Stimulated activated CD8-positive, alpha-beta memory T cell treated with anti-CD3 and anti-CD28 coated beads, Interleukin-15, amount 100 ng/mL, for 1 hour (primary cell): ENCODE measurements around the gene PRSS2.
"Not testable (repeated sequence)": the region's sequence is repeated elsewhere in the genome, so short reads cannot be mapped to it uniquely, and the experiment has no call there.

Experiments
- DNase-seq: peaks from one replicate; pipeline ENCODE4 v3.0.0-alpha.2; 2020; ENCODE audit warnings: low read depth

PRSS2 gene

DNA sequence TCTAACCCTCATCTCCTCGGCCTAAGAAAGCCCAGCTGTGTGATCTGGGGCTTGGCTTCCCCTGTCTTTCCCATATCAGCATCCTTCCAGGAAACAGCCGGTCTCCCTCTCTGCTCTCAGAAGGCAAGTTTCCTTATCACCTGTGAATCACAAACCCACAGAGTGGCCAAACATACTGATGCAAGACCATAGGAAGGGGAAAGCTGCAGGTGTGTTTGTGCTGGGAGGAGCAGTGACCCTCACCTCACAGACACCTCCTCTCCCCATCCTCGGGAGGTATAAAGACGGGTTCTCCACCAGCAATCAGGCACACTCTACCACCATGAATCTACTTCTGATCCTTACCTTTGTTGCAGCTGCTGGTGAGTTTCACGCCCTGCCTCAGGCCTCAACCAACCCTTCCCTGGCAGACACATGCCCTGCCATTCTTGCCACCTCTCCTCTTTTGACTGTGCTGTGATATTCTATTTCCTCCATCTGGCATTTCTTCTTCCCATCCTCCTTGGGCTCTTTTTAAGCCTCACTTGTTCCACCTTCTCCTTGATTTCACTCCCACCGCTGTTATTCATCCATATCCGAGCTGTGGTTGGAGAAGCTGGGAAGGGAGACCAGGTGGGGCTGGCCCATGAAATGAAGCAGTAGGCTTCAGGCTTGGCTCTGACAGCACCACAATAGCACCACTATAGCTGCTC is at the start of gene PRSS2:
TSS of gene PRSS2 (plus strand) at position 310 of the 692 bp plus-strand sequence. CDS start at position 323, 13 bp downstream.
- DNase-seq = no peak

DNA sequence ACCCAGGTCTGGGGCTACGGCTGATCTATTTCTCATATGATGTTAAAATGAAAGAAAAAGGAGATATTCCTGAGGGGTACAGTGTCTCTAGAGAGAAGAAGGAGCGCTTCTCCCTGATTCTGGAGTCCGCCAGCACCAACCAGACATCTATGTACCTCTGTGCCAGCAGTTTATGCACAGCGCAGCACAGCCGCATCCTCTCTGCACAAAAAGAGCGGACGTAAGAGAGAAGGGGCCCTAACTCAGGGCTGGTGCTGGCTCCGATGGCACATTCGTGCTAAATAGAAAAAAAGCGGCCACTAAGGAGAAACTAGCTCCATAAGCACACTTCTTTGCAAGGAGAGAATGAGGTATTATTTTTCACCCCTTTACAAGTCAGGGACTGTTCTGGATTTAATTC is 49.8 kb upstream of the PRSS2 start:
- no peak for DNase-seq

GRCh38 chr7:142722248-142722794 is 48.4 kb upstream of the PRSS2 start:
- DNase-seq = no peak

DNA sequence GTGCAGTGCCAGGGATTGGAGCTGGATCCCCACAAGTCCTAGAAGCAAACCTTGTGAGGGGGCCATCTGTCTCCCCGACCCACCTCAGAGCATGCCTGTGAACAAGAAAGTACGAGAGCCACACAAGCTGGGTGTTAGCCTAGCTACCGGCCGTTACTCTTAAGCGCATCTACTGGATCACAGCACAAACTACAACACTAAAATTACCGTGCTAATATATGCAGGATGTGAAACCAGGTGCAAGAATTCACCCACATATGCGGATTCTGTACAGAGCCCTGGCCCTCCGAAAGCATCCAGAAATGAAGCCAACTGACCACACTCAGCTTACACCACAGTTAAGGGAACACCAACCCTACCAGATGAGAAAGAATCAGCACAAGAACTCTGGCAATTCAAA is 37.5 kb upstream of the PRSS2 start:
- DNase-seq = no peak

- DNase-seq = no peak
Observed at GRCh38 chr7:142739923-142740492, 30.8 kb upstream of the PRSS2 start.

DNA sequence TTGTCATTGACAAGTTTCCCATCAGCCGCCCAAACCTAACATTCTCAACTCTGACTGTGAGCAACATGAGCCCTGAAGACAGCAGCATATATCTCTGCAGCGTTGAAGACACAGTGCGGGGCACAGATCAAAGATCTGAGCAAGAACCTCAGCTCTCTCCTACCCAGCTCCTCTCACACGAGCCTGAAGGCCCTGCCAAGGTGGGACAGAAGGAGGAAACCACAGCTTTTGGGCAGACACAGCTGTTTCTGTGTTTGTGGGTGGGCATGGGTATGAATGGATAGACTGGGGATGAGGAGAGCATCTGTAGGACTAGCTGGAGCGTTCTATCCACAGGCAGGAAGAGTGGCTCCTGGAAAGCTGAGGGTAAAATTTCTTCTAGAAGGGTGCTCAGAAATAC is 30.0 kb upstream of the PRSS2 start:
- no peak for DNase-seq

DNA sequence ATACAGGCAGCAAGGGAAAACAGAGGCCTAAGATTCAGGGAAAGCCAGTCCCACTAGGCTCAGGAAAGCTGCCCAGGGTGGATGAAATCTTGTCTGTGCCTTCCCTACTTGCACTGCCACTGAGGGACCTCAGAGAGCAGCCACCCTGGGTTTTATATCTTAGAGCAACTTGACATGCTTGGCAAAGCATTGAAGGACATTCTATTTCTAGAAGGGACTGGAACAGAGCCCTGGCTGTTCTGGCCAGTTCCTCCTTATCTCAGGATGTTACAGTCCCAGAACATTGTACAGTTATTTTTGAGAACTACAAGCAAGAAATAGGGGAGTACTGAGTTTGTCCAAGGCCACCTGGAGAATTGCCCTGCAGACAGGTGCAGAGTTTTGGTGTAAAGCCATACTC is 28.8 kb upstream of the PRSS2 start:
- not testable (repeated sequence) for DNase-seq

DNA sequence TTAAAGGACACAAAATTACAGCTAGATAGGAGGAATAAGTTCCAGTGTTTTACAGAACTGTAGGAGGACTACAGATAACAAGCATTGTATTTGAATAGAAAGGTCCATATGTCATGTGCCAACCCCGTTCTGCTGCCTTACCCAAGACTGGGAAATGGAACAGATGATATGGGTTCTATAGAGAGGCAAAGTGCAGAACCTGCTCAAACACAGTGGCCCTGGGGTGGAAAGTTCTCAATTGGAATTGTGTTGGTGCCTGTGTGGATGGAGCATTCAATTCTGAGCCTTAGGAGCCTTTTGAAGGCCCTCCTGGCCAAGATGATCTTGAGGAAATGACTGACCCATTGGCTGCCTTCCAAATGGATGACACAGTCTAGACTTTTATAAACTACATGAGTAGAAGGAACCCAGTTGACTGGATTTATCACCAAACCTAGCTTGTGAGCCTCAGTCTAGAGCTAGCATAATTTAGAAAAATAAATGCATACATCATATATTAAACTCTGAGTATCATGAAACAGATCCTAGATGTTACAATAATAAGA is 25.6 kb upstream of the PRSS2 start:
- DNase-seq = no peak

- DNase-seq = no peak
Observed at GRCh38 chr7:142745745-142746144, 25.0 kb upstream of the PRSS2 start.

DNA sequence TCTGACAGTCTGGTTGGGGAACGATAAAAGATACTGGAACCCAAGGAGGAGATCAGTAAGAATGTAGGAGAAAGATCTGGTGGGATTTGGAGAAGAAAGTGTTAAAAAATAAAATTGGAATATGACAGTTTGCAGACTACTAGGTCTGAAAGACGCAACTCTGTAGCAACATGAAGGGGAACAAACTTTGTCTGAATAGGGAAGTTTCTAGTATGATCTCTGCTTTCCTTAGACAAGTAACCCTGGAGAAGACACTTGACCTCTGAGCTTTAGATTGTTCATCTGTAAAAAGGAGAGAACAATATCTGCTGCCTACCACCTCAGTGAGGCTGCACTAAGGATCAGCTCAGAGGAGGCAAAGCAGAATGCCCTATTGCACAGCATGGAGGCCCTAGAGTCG is 24.5 kb upstream of the PRSS2 start:
- DNase-seq = no peak

- not testable (repeated sequence) for DNase-seq
Observed at GRCh38 chr7:142748410-142748809, 22.4 kb upstream of the PRSS2 start.

- DNase-seq = no peak
Observed at GRCh38 chr7:142749218-142749993, 21.4 kb upstream of the PRSS2 start, which contains the start of gene PRSS1. TSS of gene PRSS1 (plus strand) at chr7:142749472. CDS start at chr7:142749485, 13 bp downstream.

DNA sequence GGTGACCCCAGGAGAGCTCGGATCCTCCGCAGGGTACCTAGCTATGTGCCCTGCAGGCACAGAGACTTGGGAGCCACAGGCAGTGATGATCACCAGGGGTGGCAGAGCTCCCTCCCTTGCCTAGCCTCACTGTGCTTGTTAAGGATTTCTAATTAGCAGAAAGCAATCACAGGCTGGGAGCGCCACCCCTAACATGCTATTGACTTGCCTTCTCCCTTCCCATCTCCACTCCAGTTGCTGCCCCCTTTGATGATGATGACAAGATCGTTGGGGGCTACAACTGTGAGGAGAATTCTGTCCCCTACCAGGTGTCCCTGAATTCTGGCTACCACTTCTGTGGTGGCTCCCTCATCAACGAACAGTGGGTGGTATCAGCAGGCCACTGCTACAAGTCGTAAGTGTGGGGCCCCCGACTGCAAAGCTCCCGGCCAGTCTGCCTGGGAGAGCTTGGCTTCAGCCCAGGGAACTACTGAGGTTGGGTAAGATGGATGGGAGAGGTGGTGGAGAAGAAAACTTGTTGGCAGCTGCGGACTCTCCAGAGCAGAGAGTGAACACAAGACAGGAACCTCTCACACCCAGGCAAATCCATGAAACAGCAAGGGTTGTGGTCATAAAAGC is 20.3 kb upstream of the PRSS2 start:
- no peak for DNase-seq

DNA sequence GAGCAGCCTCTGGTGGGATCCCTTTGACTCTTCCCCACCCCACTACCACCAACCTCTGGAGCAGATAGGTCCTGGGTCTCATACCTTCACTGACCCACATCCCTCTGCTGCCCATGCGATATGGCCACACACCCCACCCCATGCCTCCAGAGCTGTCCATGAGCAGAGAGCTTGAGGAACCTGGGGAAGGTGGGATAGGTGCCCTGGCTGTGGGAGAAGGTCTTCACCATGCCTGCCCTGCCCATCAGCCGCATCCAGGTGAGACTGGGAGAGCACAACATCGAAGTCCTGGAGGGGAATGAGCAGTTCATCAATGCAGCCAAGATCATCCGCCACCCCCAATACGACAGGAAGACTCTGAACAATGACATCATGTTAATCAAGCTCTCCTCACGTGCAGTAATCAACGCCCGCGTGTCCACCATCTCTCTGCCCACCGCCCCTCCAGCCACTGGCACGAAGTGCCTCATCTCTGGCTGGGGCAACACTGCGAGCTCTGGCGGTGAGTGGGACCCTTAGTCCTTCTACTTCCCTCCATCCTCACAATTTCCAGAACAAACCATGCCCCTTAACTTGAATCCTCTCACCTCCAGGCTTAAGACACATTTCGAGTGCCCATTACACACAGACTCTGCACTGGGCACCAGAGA is 19.1 kb upstream of the PRSS2 start:
- not testable (repeated sequence) for DNase-seq

DNA sequence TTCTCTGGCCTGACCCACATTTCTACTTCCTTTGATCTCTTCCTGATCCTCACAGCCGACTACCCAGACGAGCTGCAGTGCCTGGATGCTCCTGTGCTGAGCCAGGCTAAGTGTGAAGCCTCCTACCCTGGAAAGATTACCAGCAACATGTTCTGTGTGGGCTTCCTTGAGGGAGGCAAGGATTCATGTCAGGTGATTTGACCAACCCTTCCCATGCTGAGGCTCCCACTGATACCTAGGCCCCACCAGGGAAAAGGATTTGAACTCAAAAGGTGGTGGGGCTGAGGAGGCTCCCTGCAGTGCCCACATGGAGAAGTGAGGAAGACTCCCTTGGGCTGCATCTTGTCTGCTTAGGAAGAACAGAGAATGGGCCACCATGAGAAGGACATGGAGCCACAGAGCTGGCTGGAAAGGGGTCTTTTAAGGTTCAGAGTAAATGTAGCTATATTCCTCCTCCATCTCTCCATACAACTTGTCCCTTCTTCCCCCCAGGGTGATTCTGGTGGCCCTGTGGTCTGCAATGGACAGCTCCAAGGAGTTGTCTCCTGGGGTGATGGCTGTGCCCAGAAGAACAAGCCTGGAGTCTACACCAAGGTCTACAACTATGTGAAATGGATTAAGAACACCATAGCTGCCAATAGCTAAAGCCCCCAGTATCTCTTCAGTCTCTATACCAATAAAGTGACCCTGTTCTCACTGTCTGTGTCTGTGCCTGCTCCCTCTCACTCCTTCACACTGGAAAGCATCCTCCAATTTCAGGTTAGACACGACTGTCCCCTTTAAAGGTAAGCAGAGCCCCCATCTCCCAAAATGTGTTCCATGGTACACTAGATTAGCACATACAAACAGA is 18.2 kb upstream of the PRSS2 start:
- DNase-seq = no peak

DNA sequence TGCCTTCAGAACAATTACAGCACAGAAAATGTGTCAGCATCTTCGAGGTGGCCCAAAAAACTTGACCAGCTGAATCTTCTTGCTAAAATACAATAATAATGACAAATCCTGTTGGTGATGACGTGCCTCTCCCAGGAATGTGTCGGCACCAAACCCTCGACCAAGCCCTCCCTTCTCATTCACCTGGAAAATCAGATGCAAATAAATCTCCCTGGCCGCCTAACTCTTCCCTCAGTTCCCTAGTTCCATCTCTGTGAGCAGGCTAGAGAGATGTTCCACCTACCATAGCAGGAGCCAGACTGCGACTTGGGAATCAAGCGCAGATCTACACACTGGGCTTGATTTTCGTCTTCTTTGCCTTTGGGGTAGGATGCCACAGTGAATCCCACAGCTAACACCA is 17.4 kb upstream of the PRSS2 start:
- DNase-seq = no peak

DNA sequence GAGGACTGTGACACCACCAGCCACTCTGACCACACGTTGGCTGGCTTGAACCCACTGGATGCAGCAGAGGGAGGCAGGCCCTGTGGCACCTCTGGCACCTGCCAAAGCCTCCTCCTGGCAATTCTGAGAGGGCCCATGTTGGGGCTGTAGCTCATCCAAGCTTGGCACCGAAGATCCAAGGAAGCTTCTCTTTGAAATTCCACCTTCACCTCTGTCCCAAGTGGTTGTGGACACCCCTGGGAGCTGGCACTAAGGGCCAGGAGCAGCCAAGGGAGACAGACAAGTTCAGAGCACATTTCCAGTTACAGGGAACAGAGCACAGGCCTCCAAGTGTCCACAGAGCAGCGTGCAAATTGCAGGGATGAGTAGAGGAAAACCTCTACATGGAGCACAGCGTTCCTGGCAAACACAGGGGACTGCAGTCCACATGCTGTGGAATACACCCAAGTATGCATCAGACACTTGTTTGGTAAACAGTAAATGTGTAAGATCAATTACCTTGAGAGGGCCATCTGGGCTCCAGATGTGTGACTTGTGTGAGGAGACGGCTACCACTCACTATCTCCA is 16.8 kb upstream of the PRSS2 start:
- DNase-seq = not testable (repeated sequence)

DNA sequence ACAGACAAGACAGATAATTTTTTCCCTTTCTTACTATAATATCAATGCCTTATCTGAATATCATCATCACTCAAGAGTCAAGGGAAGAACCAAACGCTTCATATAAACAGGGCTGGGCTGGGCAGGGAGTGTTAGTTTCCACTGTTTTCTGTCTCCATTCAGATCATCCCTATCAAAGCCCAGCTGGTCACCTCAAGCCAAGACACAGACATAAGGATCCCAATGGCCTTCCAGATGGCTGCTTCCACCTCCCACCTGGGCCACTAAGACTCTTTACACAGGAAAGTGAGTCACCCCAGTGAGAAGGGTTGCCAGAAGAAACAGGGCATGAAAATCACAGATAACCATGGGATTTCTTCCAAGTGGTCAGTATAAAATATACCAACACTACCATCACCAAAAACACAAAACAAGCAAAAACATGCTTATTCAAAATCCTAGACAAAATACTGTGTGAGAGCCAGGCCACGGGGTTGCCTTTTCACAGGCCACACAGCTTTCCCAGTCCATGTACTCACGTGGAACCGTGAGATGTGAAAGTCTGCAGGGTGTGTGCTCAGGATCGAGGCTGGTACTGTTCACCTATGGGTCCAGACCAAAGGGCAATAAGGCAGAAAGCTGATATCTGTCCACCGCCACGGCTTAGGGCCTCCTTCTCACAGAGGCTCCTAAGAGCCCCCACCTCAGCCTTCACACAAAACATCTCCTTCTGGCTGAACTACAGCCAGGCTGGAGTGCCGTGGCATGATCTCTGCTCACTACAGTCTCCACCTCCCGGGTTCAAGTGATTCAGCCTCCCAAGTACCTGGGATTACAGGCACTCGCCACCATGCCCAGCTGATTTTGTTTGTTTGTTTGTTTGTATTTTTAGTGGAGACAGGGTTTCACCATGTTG is 15.8 kb upstream of the PRSS2 start:
- DNase-seq = no peak

GRCh38 chr7:142758312-142758711 is 12.5 kb upstream of the PRSS2 start:
- not testable (repeated sequence) for DNase-seq
